NB4 (cell line): ENCODE measurements around the gene IGF1R.

Source experiments
- DNase-seq: peaks from one replicate; pipeline ENCODE4 v3.0.0; 2010; ENCODE audit warnings: low read depth
- H3K4me3 ChIP-seq: one replicate; pipeline ENCODE4 v1.5.1; 2011; ENCODE audit warnings: mild to moderate bottlenecking, low read depth, low read length, moderate library complexity
- CTCF ChIP-seq: IDR thresholded peaks from one replicate; pipeline ENCODE4 v1.5.1; 2012; ENCODE audit warnings: low read depth, low read length
- MYC ChIP-seq: IDR thresholded peaks from 2 replicates; pipeline ENCODE4 v1.6.1; 2011; ENCODE audit warnings: low read depth, low read length
- POLR2A ChIP-seq: IDR thresholded peaks from 2 replicates; pipeline ENCODE4 v1.6.1; 2011; ENCODE audit warnings: mild to moderate bottlenecking; ENCODE audit not compliant: insufficient read length; ENCODE audit errors: extremely low read depth
- TF ChIP-seq, protein P1 (sequence below): IDR thresholded peaks from 2 replicates; pipeline ENCODE4 v1.6.1; 2011; ENCODE audit warnings: low read depth, low read length

The IGF1R gene

GRCh38 chr15:98887976-98888375, 239.6 kb downstream of the IGF1R start:
- TF ChIP-seq, protein P1, sequence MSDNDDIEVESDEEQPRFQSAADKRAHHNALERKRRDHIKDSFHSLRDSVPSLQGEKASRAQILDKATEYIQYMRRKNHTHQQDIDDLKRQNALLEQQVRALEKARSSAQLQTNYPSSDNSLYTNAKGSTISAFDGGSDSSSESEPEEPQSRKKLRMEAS: no peak
- TF ChIP-seq CTCF (no peak), POLR2A (no peak), MYC (no peak)
- no peak overlapping the region for H3K4me3 ChIP-seq
- DNase-seq: no peak

GRCh38 chr15:98888820-98889479, 240.6 kb downstream of the IGF1R start:
- DNase-seq: no peak
- TF ChIP-seq CTCF: no peak
- no peak for TF ChIP-seq MYC
- TF ChIP-seq, protein P1: no peak
- TF ChIP-seq POLR2A: no peak
- H3K4me3 ChIP-seq: no peak overlapping the region

DNA sequence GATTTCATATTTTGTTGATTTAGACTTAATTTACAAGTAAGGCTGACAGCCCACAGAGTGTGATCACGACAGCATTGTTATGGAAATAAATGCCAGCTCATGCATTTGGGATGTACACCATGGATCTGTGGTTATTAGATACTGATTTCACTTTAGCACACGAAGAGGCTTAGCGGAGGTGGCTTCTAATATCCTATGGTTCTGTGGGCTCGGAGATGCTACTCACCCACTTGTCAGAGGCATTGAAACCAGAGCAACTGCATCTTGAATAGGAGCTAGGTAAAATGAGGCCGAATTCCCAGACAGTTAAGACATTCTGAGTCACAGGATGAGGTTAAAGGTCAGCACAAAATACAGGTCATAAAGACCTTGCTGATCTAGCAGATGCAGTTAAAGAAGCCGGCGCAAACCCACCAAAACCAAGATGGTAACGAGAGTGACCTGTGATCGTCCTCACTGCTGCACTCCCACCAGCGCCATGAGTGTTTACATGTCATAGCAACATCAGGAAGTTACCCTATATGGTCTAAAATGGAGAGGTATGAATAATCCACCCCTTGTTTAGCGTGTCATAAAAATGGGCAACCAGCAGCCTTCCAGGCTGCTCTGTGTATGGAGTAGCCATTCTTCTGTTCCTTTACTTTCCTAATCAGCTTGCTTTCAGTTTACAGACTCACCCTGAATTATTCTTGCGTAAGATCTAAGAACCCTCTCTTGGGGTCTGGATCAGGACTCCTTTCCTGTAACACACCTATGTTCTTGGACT, 241.8 kb downstream of the IGF1R start:
- peak; percentile 29 for DNase-seq
- no peak for TF ChIP-seq CTCF
- TF ChIP-seq, protein P1: no peak
- no peak for TF ChIP-seq POLR2A
- TF ChIP-seq MYC: no peak
- H3K4me3 ChIP-seq: no peak overlapping the region

- DNase-seq: no peak
- TF ChIP-seq POLR2A (no peak), MYC (no peak), CTCF (no peak)
- TF ChIP-seq, protein P1: no peak
- no peak overlapping the region for H3K4me3 ChIP-seq
Measured at GRCh38 chr15:98891301-98891700, 243.0 kb downstream of the IGF1R start.

DNA sequence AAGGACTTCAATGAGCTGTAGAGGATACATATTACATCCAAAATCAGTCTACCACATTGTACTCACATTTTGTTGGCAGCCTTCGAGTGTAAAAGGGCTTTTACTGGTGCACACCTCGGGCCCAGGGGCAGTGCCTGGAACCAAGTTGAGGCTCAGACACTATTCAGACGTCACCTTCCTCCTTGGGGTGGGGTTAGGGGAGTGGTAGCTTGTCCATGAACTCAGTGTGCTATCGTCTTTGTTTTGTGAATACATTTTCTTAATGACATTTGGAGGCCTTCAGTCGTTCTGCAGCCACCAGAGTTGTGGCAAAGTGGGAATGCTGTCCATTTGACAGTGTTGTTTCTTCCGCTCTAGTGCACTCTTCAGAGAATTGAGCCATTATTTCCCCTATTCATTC, 245.1 kb downstream of the IGF1R start:
- H3K4me3 ChIP-seq: no peak overlapping the region
- TF ChIP-seq POLR2A: no peak
- TF ChIP-seq MYC: no peak
- TF ChIP-seq, protein P1: no peak
- no peak for TF ChIP-seq CTCF
- DNase-seq: no peak
